Astrocyte of the spinal cord (primary cell): ENCODE results near the gene POM121.
A peak's percentile ranks its signal among the peaks of the same experiment; 100 is the strongest.
"Not testable (repeated sequence)": the region's sequence is repeated elsewhere in the genome, so short reads cannot be mapped to it uniquely, and the experiment has no call there.

Source experiments
- DNase-seq: peaks from one replicate; pipeline ENCODE4 v3.0.0; 2011; ENCODE audit warnings: low read depth, low spot score
- H3K4me3 ChIP-seq: 2 replicates; pipeline ENCODE4 v1.5.1; 2011; ENCODE audit warnings: low read depth, mild to moderate bottlenecking, low read length, moderate library complexity
- in situ Hi-C: cut with HindIII; loops from 2 replicates; pipeline ENCODE4 v1.10.0; 2017; ENCODE audit warnings: low sequenced_read_pairs

Gene POM121

DNA sequence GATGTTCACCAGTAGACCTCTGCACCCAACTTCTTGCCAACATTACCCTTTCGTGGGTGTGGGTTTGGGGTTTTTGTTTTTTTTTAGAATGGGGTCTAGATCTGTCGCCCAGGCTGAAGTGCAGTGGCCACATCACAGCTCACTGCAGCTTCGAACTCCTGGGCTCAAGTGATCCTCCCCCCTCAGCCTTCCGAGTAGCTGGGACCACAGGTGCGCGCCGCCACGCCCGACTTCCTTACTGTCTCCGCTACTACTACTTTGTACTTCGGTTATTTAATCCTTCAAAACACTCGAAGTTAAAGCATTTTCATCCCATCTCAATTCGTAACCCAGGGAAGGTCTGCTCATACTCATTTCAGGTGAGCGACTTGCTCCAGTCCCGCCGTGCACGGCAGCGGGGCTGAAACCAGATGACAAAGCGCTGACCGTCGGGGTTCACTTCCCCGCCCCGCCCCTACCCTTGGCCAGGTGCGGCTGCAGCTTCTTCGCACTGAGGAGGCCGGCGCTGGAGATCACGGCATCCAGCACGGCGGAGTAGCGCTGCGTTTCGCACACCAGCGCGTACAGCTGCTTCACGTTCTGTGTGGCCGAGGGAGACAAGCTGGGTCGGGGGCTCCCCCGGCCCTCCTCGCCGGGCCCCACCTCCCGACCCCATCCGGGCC is 29.1 kb downstream of the POM121 start:
- H3K4me3 ChIP-seq = peak overlapping the region; percentile 29
- DNase-seq, in situ Hi-C loops: not testable (repeated sequence)

DNA sequence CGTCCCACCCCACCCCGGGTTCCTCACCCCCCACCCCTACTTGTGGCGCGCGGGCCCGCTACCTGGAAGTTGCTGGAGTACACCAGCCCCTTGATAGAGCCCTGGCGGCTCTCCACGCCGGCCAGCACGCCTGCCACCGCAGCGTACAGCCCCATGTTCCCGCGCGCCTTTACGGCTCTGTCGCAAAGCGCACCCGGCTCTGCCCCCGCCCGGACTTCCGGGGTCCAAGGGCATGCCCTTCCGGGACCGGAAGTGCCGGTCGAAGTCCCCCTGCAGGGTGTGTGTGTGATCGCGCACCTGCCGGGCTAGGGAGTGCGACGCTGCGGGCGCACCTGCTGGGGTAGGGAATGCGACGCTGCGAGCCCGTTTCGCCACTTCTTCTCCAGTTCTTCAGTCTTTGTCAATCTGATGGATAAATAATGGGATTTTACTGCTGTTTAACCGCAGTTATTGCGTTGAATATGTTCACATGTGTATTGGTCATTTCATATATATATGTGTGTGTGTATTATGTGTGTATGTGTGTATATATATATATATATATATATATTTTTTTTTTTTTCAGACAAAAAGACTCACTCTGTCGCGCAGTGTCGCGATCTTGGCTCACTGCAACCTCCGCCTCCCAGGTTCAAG is 29.8 kb downstream of the POM121 start:
- in situ Hi-C loops, DNase-seq: not testable (repeated sequence)
- peak overlapping the region; percentile 29 for H3K4me3 ChIP-seq

DNA sequence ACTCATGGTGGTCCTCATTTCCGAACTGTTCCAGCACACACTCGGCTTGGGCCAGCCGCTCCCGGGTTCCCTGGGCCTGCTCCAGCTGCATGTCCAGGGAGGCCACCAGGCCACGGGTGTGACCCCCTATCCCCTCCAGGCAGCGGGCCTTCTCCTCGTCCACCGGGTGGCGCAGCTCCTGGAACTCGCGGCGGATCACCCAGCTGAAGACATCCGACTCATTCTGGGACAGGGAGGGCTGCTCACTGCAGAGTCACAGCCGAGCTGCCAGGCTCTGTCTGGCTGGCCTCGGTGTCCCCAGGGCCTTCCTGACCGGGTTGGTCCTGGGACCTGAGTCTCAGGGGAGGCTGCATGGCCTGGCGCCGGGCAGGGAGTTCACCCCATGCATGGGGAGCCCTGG is 35.1 kb downstream of the POM121 start:
- in situ Hi-C loops, DNase-seq, H3K4me3 ChIP-seq: not testable (repeated sequence)

DNA sequence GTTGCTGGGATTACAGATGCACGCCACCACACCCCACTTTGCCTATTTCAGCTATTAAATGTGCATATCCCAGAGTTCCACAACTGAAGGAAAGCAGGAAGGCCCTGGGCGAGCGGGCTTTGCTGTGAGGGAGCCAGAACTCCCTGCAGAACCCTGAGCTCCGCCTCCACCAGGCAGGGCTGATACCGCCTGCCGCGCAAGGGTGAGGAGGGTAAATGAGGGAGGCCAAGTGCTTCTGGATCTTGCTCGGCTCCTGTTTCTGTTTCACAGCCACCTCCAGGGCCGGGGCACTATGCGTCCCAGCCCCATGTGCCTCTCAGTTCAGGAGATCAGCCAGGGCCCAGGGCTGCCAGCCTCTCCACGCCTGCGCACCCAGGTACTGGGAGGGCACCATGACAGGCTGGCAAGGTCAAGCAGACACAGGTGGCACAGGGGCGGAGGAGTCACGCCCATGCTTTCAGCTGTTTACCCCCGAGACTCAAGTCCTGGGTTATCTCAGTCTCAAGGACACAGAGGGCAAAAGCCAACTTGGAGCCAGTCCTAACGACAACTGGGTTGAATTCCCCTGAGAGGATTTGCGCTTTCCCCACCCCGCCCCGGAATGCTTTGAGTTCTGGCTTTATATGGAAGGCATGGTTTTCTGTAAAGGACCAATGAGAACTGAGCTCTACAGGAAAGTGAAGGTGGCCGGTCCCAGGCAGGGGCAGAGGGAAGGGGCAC is 35.9 kb downstream of the POM121 start:
- DNase-seq, in situ Hi-C loops, H3K4me3 ChIP-seq: not testable (repeated sequence)

DNA sequence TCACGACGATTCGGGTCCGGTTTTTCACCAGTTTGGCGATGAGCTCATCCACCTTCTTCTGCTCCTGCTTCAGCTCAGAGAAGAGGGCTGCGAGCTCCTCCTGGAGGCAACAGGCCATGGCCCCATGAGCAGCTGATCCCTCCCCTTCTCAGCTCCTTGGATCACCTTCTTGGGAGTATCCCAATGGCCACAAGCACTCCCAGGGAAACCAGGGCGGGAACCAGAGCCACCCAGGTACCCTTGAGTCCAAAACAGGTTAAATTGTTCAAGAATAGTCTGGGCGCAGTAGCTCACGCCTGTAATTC is 36.4 kb downstream of the POM121 start:
- H3K4me3 ChIP-seq, DNase-seq, in situ Hi-C loops: not testable (repeated sequence)

DNA sequence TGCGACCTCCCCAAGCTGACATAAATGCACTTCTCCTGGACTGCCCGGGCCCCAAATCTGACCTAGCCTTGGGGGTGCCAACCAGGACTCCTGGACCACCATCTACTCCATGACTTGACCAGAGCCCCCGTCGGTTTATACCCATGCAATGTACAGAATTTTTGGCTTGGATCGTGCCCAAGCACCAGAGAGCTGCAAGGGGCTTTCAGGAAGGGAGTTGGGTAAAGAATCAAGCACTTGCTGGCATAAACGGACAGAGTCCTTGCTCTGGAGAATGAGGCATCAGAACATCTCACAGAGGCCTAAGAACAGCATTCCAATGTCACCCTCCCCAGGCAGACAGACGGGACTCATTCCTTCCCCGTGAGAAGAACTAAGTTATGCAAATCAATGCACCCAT is 38.2 kb downstream of the POM121 start:
- in situ Hi-C loops, H3K4me3 ChIP-seq, DNase-seq: not testable (repeated sequence)

DNA sequence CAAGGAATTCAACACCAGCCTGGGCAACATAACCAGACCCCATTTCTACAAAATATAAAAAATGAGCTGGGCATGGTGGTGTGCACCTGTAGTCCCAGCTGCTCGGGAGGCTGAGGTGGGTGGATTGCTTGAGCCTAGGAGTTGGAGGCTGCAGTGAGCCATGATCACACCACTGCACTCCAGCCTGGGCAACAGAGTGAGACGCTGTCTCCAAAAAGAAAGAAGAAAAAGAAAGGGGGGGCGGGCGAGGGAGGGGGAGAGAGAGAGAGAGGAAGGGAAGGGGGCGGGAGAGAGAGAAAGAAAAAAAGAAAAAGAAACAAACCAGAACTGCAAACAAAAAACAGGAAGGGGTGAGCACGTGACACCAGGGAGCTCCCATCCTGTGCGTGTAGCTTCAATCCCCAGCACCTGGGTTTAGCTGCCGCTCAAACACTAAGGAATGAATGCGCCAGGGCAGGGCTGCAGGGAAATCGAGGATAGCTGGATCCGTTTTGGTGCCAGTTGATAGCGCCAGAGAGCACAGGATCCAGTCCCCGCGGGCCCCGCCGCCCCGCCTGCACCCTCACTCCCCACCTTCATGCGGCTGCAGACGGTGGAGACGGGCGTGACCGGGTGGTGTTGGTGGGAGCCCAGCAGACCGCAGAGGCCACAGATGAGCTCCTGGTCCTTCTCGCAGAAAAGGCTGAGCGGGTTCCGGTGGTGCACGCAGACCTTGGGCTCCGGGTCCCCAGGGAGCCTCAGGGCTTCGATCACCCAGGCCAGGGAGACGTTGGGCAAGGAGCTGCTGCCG is 40.5 kb downstream of the POM121 start:
- DNase-seq, H3K4me3 ChIP-seq, in situ Hi-C loops: not testable (repeated sequence)

DNA sequence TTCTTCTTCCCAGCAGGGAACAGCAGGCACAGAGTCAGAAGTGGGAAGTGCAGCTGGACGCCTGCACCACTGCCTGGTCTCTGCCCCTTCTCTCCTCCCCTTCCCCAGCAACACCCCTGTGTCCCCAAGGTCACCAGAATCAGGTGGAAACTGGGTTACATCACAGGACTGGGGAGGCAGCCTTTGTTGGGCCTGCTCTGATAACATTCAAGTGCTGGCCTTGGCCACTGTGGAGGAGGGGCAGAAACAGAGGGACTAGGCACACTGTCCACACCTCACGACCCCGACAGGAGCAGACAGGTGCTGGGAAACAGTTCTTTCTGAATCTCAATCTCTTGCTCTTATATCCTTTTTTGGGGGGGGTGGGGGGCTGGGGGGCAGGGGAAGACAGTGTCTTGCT is 42.0 kb downstream of the POM121 start:
- in situ Hi-C loops, DNase-seq, H3K4me3 ChIP-seq: not testable (repeated sequence)

DNA sequence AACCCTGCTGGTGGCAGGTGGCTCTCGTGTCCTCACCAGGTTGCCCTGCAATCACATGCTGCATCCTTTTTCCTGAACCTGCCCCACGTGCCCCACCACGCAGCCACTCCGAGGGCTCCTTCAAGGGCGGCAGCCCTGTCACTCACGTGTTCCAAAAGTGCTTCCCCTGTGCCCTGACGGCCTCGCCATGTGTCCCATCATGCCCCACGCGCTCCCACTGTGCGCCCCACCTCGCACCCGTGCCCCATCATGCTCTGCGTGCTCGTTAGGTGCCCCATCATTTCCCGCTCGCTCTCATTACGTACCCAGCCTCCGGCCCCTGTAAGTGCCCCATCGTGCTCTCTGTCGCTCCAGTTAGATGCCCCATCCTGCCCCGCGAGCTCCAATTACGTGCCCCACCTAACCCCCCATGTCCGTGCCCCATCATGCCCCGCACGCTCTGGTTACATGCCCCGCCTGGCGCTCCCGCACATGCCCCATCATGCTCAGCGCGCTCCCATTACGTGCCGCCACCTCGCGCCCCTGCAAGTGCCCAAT is 44.2 kb downstream of the POM121 start, which contains the start of gene TRIM74:
Gene TRIM74 (minus strand): TSS at position 487 of the 537 bp plus-strand sequence. CDS start 3,309 bp downstream, outside the sequence.
- in situ Hi-C loops = not testable (repeated sequence)

DNA sequence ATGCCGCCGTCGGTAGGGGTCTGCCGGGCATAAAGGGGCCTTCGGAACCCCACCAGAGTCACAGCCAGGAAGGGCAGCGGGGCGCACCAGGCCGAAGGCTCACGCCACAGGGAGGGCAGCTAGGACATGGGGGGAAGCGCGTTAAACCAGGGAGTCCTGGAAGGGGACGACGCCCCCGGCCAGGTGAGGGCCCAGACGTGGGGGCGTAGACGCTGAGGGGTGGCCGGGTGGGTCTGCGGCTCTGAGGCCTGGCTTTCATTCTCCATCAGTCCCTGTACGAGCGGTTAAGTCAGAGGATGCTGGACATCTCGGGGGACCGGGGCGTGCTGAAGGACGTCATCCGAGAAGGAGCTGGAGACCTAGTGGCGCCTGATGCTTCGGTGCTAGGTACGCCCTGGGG is 44.8 kb downstream of the POM121 start:
- H3K4me3 ChIP-seq, in situ Hi-C loops, DNase-seq: not testable (repeated sequence)

More for the DNA sequence above, 44.2 kb downstream of the POM121 start, which contains the start of gene TRIM74:
- H3K4me3 ChIP-seq, DNase-seq: not testable (repeated sequence)

DNA sequence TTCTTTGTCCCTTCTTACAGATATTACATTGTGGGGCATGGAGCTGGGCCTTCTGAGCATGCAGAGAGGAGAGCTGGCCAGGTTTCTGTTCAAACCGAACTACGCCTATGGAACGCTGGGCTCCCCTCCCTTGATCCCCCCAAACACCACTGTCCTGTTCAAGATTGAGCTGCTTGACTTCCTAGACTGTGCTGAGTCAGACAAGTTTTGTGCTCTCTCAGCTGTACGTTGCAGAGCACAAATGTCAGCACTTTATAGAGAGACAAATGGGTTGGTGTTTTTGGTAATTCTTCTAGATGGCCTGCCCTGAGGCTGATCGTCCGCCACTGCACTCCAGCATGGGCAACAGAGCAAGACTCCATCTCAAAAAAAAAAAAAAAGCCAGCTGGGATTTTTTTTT is 46.6 kb downstream of the POM121 start:
- DNase-seq, in situ Hi-C loops, H3K4me3 ChIP-seq: not testable (repeated sequence)

DNA sequence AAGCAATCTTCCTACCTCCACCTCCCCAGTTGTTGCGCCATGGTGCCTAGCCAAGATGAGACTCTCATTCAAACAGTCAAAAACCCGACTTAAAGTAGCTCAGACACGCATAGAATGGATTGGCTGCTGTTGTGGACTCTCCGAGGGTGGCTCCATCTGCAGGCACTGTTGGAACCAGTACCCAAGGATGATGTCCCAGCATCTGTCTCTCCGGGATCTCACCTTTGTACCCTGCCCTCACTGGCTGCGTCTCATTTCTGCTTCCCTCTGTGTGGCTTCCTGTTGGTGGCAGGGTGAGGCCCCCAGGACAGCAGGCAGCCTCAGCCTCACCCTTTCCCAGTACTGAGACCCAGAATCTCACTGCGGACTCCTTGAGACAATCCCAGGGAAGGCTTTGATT is 49.9 kb downstream of the POM121 start:
- DNase-seq, H3K4me3 ChIP-seq, in situ Hi-C loops: not testable (repeated sequence)

DNA sequence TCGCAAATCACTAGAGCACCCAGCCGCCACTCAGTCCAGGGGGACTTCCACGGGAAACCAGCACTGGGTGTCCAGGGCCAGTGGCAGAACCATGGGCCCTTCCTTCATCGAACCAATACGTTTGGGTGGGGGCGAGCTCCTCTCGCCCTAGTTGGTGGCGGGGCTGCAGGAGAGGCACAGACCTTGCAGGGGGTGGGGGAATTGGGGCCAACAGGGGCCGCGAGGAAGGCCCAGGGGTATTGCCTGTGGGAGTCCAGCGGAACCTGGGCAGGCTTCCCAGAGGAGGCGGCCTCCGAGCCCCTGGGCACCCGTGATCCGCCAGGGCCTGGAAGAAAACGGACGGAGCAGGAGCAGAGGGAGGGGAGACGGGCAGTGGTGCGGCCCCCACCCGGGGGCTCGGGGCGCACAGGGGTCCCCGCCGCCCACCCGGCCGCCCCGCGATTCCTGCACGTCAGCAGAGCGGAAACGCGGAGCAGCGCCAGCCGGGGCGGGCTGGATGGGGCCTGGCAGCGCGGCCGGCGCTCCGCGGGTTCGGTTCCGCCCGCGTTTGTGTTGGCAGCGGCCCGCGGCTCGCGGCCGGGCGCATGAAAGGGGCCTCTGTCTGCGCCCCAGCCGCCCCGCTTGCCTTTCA is 50.9 kb downstream of the POM121 start:
- H3K4me3 ChIP-seq, DNase-seq, in situ Hi-C loops: not testable (repeated sequence)

DNA sequence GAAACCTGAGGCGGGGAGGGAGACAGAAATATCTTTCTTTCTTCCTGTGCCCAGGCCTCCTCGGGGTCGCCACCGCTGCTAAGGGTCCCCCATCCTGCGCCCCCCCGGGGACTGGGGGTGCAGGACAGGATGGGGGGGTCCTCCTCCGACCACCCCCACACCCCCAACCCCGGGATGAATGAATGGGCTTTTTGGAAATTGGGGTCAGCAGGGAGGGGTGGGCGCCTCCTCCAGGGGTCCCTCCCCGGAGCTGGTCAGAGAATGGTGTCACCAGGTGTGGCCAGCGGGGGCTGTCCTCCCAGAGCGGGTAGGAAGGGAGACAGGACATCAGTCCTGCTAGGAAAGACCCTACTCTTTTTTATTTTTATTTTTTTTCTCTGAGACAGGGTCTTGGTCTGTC is 51.5 kb downstream of the POM121 start:
- in situ Hi-C loops, H3K4me3 ChIP-seq, DNase-seq: not testable (repeated sequence)

DNA sequence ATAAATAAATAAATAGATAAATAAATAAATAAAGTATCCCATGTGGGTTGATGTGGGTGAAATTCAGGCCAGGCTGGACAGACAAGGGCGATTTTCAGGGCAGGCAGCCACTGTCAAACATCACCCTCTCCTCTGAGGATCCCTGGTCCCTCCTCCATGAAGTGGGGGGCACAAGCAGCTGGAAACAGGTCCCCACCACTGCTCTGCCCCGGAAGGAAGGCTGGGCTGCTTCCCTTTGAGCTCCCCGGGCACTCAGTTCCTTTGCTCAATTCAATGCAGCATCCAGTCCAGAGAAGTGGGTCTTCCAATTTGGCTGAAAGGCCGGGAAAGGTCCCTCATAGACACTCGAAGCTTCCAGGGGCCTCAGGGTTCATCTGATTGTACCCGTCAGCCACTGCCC is 55.5 kb downstream of the POM121 start:
- H3K4me3 ChIP-seq, in situ Hi-C loops, DNase-seq: not testable (repeated sequence)

DNA sequence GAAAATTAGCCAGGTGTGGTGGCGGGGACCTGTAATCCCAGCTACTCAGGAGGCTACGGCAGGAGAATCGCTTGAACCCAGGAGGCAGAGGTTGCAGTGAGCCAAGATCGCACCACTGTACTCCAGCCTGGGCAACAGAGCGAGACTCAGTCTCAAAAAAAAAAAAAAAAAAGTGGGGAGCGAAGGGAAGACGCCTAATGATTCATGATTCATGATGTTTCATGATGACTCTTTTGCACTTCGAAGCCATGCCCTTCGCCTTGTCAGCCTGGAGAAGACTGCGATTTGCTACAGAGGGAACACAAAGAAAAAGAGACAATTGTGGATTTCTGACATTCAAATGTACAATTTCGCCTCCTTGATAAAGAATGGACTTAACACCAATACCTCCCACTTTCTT is 57.2 kb downstream of the POM121 start:
- H3K4me3 ChIP-seq, in situ Hi-C loops, DNase-seq: not testable (repeated sequence)
